Astrocyte of the spinal cord (primary cell): ENCODE data around the gene GNAT3.

ENCODE experiments used
- DNase-seq: peaks from one replicate; pipeline ENCODE4 v3.0.0; 2011; ENCODE audit warnings: low read depth, low spot score
- H3K4me3 ChIP-seq: 2 replicates; pipeline ENCODE4 v1.5.1; 2011; ENCODE audit warnings: low read depth, mild to moderate bottlenecking, low read length, moderate library complexity
- in situ Hi-C: cut with HindIII; loops from 2 replicates; pipeline ENCODE4 v1.10.0; 2017; ENCODE audit warnings: low sequenced_read_pairs
- TF ChIP-seq, protein P1 (sequence below): IDR thresholded peaks from 2 replicates; pipeline ENCODE4 v1.5.1; 2012; ENCODE audit warnings: low read depth, mild to moderate bottlenecking, low read length, inconsistent platforms

The GNAT3 gene

GRCh38 chr7:80528689-80529088 is 16.8 kb upstream of the GNAT3 start:
- TF ChIP-seq, protein P1, sequence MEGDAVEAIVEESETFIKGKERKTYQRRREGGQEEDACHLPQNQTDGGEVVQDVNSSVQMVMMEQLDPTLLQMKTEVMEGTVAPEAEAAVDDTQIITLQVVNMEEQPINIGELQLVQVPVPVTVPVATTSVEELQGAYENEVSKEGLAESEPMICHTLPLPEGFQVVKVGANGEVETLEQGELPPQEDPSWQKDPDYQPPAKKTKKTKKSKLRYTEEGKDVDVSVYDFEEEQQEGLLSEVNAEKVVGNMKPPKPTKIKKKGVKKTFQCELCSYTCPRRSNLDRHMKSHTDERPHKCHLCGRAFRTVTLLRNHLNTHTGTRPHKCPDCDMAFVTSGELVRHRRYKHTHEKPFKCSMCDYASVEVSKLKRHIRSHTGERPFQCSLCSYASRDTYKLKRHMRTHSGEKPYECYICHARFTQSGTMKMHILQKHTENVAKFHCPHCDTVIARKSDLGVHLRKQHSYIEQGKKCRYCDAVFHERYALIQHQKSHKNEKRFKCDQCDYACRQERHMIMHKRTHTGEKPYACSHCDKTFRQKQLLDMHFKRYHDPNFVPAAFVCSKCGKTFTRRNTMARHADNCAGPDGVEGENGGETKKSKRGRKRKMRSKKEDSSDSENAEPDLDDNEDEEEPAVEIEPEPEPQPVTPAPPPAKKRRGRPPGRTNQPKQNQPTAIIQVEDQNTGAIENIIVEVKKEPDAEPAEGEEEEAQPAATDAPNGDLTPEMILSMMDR, result no peak
- in situ Hi-C loops, result no loop called here

DNA sequence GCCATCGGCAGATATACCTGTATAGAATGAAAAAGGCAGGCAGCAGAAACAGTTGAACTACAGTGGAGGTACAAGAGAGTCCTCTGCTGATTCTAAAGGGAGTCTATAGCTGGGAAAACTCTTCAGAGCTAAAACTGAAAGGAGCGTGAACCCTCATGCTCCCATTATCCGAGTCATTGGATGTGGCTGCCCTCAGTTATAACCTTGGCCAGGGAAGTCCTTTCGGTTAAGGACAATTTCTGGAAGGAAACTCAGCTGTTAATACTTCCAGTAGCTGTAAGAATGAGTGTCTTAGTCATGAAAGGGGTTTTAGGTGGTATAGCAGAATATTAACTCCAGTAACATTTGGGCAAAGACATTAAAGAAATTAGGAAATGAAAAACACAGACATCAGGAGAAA is 14.6 kb upstream of the GNAT3 start:
- H3K4me3 ChIP-seq, result no peak overlapping the region
- in situ Hi-C loops, result no loop called here
- no peak for DNase-seq
- TF ChIP-seq, protein P1, result no peak

More at GRCh38 chr7:80528689-80529088, 16.8 kb upstream of the GNAT3 start:
- H3K4me3 ChIP-seq, result no peak overlapping the region
- DNase-seq, result no peak

- no peak for DNase-seq
Observed at GRCh38 chr7:80524693-80525092, 12.8 kb upstream of the GNAT3 start.

GRCh38 chr7:80521809-80522208 is 9.9 kb upstream of the GNAT3 start:
- no peak overlapping the region for H3K4me3 ChIP-seq
- TF ChIP-seq, protein P1, result no peak
- no peak for DNase-seq
- in situ Hi-C loops, result no loop called here

More at GRCh38 chr7:80524693-80525092, 12.8 kb upstream of the GNAT3 start:
- TF ChIP-seq, protein P1, result no peak
- no peak overlapping the region for H3K4me3 ChIP-seq
- in situ Hi-C loops, result no loop called here

DNA sequence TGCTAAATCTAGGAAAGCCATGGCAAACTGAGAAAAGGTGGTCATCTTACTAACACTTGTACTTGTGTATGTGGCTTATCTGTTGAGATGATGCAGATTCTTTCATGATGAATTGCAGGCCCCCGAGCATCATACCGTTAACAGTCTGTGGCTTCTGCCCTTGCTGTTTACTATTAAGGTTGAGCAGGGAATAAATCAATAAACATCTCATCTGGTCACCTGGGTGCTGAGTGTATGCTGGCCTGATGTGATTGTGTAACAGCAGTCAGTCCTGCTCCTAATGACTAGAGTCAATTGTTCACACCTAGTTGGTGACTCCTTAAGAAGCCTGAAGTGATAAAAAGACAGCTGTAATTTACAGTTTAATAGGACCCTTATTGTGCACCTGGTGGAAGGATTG is 8.3 kb upstream of the GNAT3 start:
- no peak for DNase-seq
- in situ Hi-C loops, result no loop called here
- no peak overlapping the region for H3K4me3 ChIP-seq
- TF ChIP-seq, protein P1, result no peak

DNA sequence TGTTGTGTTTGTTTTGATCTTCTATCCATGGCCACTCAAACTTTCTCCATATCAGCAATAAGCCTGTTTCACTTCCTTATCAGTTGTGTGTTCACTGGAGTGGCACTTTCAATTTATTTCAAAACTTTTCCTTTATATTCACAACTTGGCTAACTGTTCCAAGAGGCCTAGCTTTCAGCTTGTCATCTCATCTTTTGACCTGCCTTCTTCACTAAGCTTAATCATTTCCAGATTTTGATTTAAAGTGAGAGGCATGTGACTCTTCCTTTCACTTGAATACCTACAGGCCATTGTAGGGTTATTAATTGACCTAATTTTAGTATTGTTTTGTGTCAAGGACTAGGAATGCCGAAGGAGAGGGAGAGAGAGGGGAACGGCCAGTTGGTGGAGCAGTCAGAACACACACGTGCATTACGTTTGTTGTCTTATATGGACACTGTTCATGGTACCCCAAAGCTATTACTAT is 5.5 kb upstream of the GNAT3 start:
- TF ChIP-seq, protein P1, result no peak
- no peak for DNase-seq
- in situ Hi-C loops, result no loop called here
- no peak overlapping the region for H3K4me3 ChIP-seq

DNA sequence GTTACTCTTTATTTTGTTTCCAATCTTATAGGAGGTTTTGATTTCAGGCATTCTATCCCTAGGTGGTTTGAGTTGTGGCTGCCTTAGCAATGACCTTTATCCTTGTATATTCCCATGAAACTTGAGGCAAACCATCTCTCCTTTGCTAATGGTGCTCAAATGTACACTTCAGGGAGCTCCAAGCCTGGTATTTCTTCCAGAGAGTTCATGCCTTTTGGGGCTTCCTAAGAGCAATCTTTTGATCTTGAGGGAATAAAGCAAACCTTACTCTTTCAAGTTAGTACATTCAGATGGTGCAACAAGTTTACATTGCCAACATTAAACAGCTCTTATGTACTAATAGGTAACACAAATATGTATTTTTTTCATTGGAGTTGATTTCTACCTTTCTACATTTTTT is 3.4 kb upstream of the GNAT3 start:
- DNase-seq, result no peak
- H3K4me3 ChIP-seq, result no peak overlapping the region
- in situ Hi-C loops, result no loop called here
- TF ChIP-seq, protein P1, result no peak
